Measurements from ENCODE around the gene KCNJ10.

The KCNJ10 gene

DNA sequence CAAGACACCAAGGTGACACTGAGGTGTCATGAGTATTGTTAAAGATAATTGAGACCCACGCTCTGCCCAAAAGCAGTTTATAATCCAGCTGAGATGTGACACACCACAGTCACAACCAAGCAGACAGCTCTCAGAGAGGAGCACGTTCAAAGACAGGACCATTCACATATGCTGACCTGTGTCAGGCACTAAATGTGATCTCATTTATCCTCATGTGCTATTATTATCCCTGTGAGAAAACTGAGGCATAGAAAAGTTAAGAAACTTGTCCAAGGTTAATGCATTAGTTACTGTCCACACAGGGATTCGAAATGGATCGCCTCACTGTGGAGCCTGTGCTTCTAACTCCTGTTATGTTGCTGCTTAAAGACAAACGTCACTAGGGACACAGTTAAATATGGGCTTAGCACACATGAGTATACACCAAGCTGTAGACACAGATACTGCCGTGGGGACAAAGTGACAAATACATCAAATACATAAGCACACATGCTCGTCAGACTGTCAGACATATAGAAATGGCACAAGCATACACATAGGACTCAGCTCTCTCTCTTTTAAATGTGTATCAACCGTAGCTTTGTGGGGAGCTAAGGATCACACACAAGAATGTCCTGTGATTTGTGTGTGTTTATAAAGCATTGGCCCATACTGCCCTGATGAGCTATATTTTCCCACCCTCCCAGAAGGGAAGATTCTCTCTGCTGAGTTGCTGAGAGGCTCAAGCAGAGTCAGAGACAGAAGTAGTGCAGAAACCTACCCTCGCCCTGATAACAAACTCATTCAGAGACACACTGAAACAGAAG lies 32.0 kb upstream of the KCNJ10 start:
- peak overlapping the region in 2 of 11 experiments; percentile 2 to 20; a peak in 2 of 22 replicates for H3K27ac ChIP-seq
- no peak for TF ChIP-seq Cebpa-rat (IDR thresholded peaks at IDR 0.05)
- no peaks in the 10 kb centered on the region for H3K9me3 ChIP-seq (replicated peaks in 1 of 11)
- H3K9ac ChIP-seq: peak overlapping the region in 4 of 11 experiments; percentile 6 to 51 (median 28); a peak in 5 of 22 replicates
- H3K27me3 ChIP-seq: no peaks in the 10 kb centered on the region
- peak overlapping the region; percentile 52 to 88 (median 70) for H3K4me2 ChIP-seq
- peaks cover 62 to 71% (median 65%) of the 10 kb centered on the region in 10 experiments for H3K4me1 ChIP-seq
- H3K36me3 ChIP-seq: no peaks in the 10 kb centered on the region
- peaks cover 0 to 13% (median 7%) of the 10 kb centered on the region in 11 experiments; a peak in 12 of 22 replicates for H4K20me1 ChIP-seq
- H3K4me3 ChIP-seq: no peak overlapping the region

GRCh38 chr1:160101037-160101716 lies 31.2 kb upstream of the KCNJ10 start:
- Histone ChIP-seq H3K36me3 (no peaks in the 10 kb centered on the region), H3K4me3 (no peak overlapping the region), H3K27ac (peak overlapping the region in 5 of 11 experiments; percentile 2 to 27 (median 19); a peak in 2 of 22 replicates), H4K20me1 (peaks cover 0 to 20% (median 14%) of the 10 kb centered on the region in 11 experiments; a peak in 12 of 22 replicates), H3K9me3 (replicated peaks in 1 of 11) (no peaks in the 10 kb centered on the region), H3K27me3 (no peaks in the 10 kb centered on the region), H3K4me2 (peak overlapping the region; percentile 52 to 88 (median 70)), H3K4me1 (peaks cover 66 to 75% (median 70%) of the 10 kb centered on the region in 10 experiments), H3K9ac (peak overlapping the region in 8 of 11 experiments; percentile 3 to 54 (median 26); a peak in 8 of 22 replicates)
- no peak for TF ChIP-seq Cebpa-rat (IDR thresholded peaks at IDR 0.05)

GRCh38 chr1:160099716-160100375 lies 29.9 kb upstream of the KCNJ10 start:
- no peak for TF ChIP-seq Cebpa-rat (IDR thresholded peaks at IDR 0.05)
- peak overlapping the region in 10 of 11 experiments; percentile 59 to 77 (median 70); a peak in 11 of 22 replicates for H3K9ac ChIP-seq
- no peaks in the 10 kb centered on the region for H3K9me3 ChIP-seq (replicated peaks in 1 of 11)
- H3K4me3 ChIP-seq: peak overlapping the region in 1 of 10 experiments; percentile 63; a peak in 1 of 20 replicates
- peaks cover under 1 to 8% (median 3%) of the 10 kb centered on the region in 11 experiments; a peak in 13 of 22 replicates for H3K36me3 ChIP-seq
- H3K27ac ChIP-seq: peak overlapping the region in 8 of 11 experiments; percentile 46 to 70 (median 60); a peak in 12 of 22 replicates
- peaks cover 0 to 34% (median 23%) of the 10 kb centered on the region in 11 experiments; a peak in 13 of 22 replicates for H4K20me1 ChIP-seq
- peaks cover 70 to 79% (median 75%) of the 10 kb centered on the region in 10 experiments for H3K4me1 ChIP-seq
- no peaks in the 10 kb centered on the region for H3K27me3 ChIP-seq
- H3K4me2 ChIP-seq: peak overlapping the region; percentile 76 to 98 (median 92); a peak in 21 of 22 replicates

GRCh38 chr1:160098852-160099561 lies 29.0 kb upstream of the KCNJ10 start:
- H3K9me3 ChIP-seq (replicated peaks in 1 of 11): no peaks in the 10 kb centered on the region
- peak overlapping the region; percentile 46 to 70 (median 60); a peak in 19 of 22 replicates for H3K27ac ChIP-seq
- peaks cover 0 to 38% (median 27%) of the 10 kb centered on the region in 11 experiments; a peak in 13 of 22 replicates for H4K20me1 ChIP-seq
- H3K4me3 ChIP-seq: peak overlapping the region; percentile 51 to 71 (median 62)
- peaks cover 62 to 79% (median 74%) of the 10 kb centered on the region in 10 experiments for H3K4me1 ChIP-seq
- H3K27me3 ChIP-seq: no peaks in the 10 kb centered on the region
- peak overlapping the region; percentile 59 to 77 (median 71); a peak in 20 of 22 replicates for H3K9ac ChIP-seq
- peaks cover 6 to 15% (median 10%) of the 10 kb centered on the region in 11 experiments; a peak in 17 of 22 replicates for H3K36me3 ChIP-seq
- H3K4me2 ChIP-seq: peak overlapping the region; percentile 76 to 98 (median 92)
- TF ChIP-seq Cebpa-rat (IDR thresholded peaks at IDR 0.05): no peak

GRCh38 chr1:160097911-160098851 lies 28.2 kb upstream of the KCNJ10 start, which contains the start of gene IGSF8:
Gene IGSF8, minus strand, starts transcription at chr1:160098619. Its CDS starts 147 bp downstream, at chr1:160098472.
- peak within 1 kb of the TSS; percentile 77 to 92 (median 86) for H3K9ac ChIP-seq
- peak within 1 kb of the TSS; percentile 58 to 84 (median 76); a peak in 21 of 22 replicates for H3K27ac ChIP-seq
- TF ChIP-seq Cebpa-rat (IDR thresholded peaks at IDR 0.05): no peak
- no peaks in the 10 kb centered on the region for H3K9me3 ChIP-seq (replicated peaks in 1 of 11)
- peaks cover 54 to 79% (median 73%) of the 10 kb centered on the region in 10 experiments for H3K4me1 ChIP-seq
- H3K4me2 ChIP-seq: peak within 1 kb of the TSS; percentile 93 to 100 (median 98)
- peak within 1 kb of the TSS; percentile 74 to 88 (median 81) for H3K4me3 ChIP-seq
- H3K27me3 ChIP-seq: no peaks in the 10 kb centered on the region
- peaks cover 0 to 46% (median 27%) of the 10 kb centered on the region in 11 experiments; a peak in 13 of 22 replicates for H4K20me1 ChIP-seq
- peaks cover 6 to 23% (median 16%) of the 10 kb centered on the region in 11 experiments; a peak in 17 of 22 replicates for H3K36me3 ChIP-seq

DNA sequence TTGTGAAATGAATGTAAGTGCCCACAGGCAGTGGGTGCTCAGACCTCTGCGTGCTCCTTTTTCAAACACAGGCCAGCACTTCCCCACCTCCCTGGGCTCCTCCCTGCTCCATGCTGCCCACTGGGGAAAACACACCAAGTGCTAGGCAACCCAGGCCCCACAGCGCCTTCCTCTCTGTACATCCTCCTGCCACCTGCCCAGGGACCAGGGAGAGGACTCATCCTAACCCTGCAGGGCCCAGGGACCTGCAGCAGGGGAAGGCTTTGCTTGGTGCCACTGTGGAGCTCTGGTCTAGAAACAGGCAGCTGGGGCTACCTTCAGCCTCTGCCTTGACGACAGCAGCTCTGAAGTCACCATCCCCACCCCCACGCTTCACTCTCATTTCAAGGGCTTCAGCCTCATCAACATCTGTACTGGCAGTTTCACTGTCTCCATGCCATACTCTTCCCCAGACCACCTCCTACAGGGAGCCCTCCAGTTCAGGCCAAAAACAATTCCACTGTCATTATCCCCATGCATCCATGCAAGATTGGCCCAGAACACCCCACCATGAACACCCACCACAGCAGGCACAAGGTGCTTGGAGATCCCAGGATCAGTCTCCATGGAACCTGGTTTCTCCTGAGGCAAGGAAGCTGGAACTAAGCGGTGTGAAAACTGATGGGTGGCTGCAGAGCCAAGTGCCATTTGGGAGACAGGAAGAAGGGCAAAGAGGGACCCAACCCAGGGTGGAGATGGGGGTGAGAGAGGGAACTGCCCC lies 27.4 kb upstream of the KCNJ10 start:
- peaks cover 7 to 32% (median 24%) of the 10 kb centered on the region in 11 experiments; a peak in 20 of 22 replicates for H3K36me3 ChIP-seq
- H3K27ac ChIP-seq: peak overlapping the region in 9 of 11 experiments; percentile 62 to 84 (median 77); a peak in 16 of 22 replicates
- peak overlapping the region; percentile 74 to 88 (median 81) for H3K4me3 ChIP-seq
- peak overlapping the region; percentile 77 to 92 (median 86) for H3K9ac ChIP-seq
- H3K9me3 ChIP-seq (replicated peaks in 1 of 11): no peaks in the 10 kb centered on the region
- TF ChIP-seq Cebpa-rat (IDR thresholded peaks at IDR 0.05): no peak
- peak overlapping the region; percentile 93 to 100 (median 98) for H3K4me2 ChIP-seq
- H3K27me3 ChIP-seq: no peaks in the 10 kb centered on the region
- peaks cover 0 to 54% (median 32%) of the 10 kb centered on the region in 11 experiments; a peak in 13 of 22 replicates for H4K20me1 ChIP-seq
- peaks cover 46 to 73% (median 65%) of the 10 kb centered on the region in 10 experiments for H3K4me1 ChIP-seq
